Neuronal stem cell (in vitro differentiated cells): ENCODE data around the gene RHOT1.

ENCODE experiments used
- DNase-seq: peaks from one replicate; pipeline ENCODE4 v3.0.0-alpha.2; 2013; ENCODE audit warnings: low spot score
- H2AFZ ChIP-seq: one replicate; pipeline ENCODE4 v1.6.1; 2013; ENCODE audit warnings: mild to moderate bottlenecking, low read length, inconsistent platforms
- H2AK5ac ChIP-seq: 2 replicates; pipeline ENCODE4 v1.6.1; 2013; ENCODE audit warnings: low read depth, mild to moderate bottlenecking, inconsistent platforms, low read length, moderate library complexity, mixed read lengths
- H2BK120ac ChIP-seq: 2 replicates; pipeline ENCODE4 v1.6.1; 2013; ENCODE audit warnings: low read depth, mild to moderate bottlenecking, inconsistent platforms, low read length, moderate library complexity, mixed read lengths
- H2BK12ac ChIP-seq: one replicate; pipeline ENCODE4 v1.6.1; 2013; ENCODE audit warnings: low read length, inconsistent platforms
- H2BK15ac ChIP-seq: 2 replicates; pipeline ENCODE4 v1.6.1; 2013; ENCODE audit warnings: mild to moderate bottlenecking, low read length, inconsistent platforms, mixed read lengths
- H2BK5ac ChIP-seq: one replicate; pipeline ENCODE4 v1.6.1; 2013; ENCODE audit warnings: inconsistent platforms, mild to moderate bottlenecking, low read length, moderate library complexity
- H3K14ac ChIP-seq: one replicate; pipeline ENCODE4 v1.6.1; 2013; ENCODE audit warnings: low read length, inconsistent platforms
- H3K18ac ChIP-seq: 2 replicates; pipeline ENCODE4 v1.6.1; 2013; ENCODE audit warnings: low read length, inconsistent platforms
- H3K23ac ChIP-seq: 2 replicates; pipeline ENCODE4 v1.6.1; 2013; ENCODE audit warnings: low read depth, mild to moderate bottlenecking, mixed read lengths, low read length, inconsistent platforms; ENCODE audit not compliant: poor library complexity
- H3K27ac ChIP-seq: replicated peaks from 3 replicates; pipeline ENCODE4 v1.5.1; 2013; ENCODE audit warnings: low read length, inconsistent platforms
- H3K27me3 ChIP-seq, 3 experiments: 2 replicates each; pipeline ENCODE4 v1.6.1; 2013; ENCODE audit warnings: low read length in 3 of 3, mild to moderate bottlenecking in 2 of 3, inconsistent platforms in 1 of 3, low read depth in 1 of 3, mixed read lengths in 1 of 3, moderate library complexity in 1 of 3; ENCODE audit not compliant: control insufficient read depth in 3 of 3, insufficient read depth in 3 of 3
- H3K36me3 ChIP-seq, 2 donors: replicated peaks in 1 of 2; 2 replicates each; pipeline ENCODE4 v1.6.1; 2013; ENCODE audit warnings: low read length in 2 of 2; ENCODE audit not compliant: control insufficient read depth in 2 of 2, insufficient read depth in 2 of 2
- H3K4ac ChIP-seq: 2 replicates; pipeline ENCODE4 v1.6.1; 2013; ENCODE audit warnings: inconsistent platforms, mild to moderate bottlenecking, low read length, moderate library complexity
- H3K4me1 ChIP-seq, 2 donors: 1 replicate in 1 of 2; 2 replicates in 1 of 2; pipeline ENCODE4 v1.6.1; 2013; ENCODE audit warnings: low read length in 2 of 2, low read depth in 1 of 2; ENCODE audit not compliant: control insufficient read depth in 2 of 2, insufficient read depth in 1 of 2
- H3K4me2 ChIP-seq: one replicate; pipeline ENCODE4 v1.6.1; 2013; ENCODE audit warnings: mild to moderate bottlenecking, low read length, inconsistent platforms; ENCODE audit not compliant: insufficient read depth, poor library complexity, severe bottlenecking
- H3K4me3 ChIP-seq, 2 donors: 2 replicates each; pipeline ENCODE4 v1.5.1; 2013; ENCODE audit warnings: low read length in 2 of 2, mild to moderate bottlenecking in 2 of 2, inconsistent platforms in 1 of 2, moderate library complexity in 1 of 2
- H3K79me1 ChIP-seq: one replicate; pipeline ENCODE4 v1.6.1; 2013; ENCODE audit warnings: low read depth, mild to moderate bottlenecking, inconsistent platforms, low read length, moderate library complexity
- H3K9ac ChIP-seq: one replicate; pipeline ENCODE4 v1.6.1; 2013; ENCODE audit warnings: mild to moderate bottlenecking, low read depth, low read length, inconsistent platforms; ENCODE audit not compliant: poor library complexity
- H3K9me3 ChIP-seq, 2 donors: replicated peaks in 1 of 2; 2 replicates each; pipeline versions ENCODE3 to v1.6.1; 2013; ENCODE audit warnings: low read length in 2 of 2, mild to moderate bottlenecking in 2 of 2, inconsistent platforms in 1 of 2, low read depth in 1 of 2, mixed read lengths in 1 of 2, moderate library complexity in 1 of 2; ENCODE audit not compliant: control insufficient read depth in 2 of 2, insufficient read depth in 1 of 2
- H4K8ac ChIP-seq: one replicate; pipeline ENCODE4 v1.6.1; 2013; ENCODE audit warnings: low read depth, mild to moderate bottlenecking, inconsistent platforms, low read length, moderate library complexity
- H4K91ac ChIP-seq: one replicate; pipeline ENCODE4 v1.6.1; 2013; ENCODE audit warnings: low read length, low read depth, mild to moderate bottlenecking, inconsistent platforms; ENCODE audit not compliant: poor library complexity
- whole genome bisulfite sequencing, 2 donors: extraction: QIAGEN DNeasy Blood & Tissue Kit; methylation state at CpG; one replicate each; pipeline ENCODE4 v1.1.7; 2013; ENCODE audit warnings: missing lambda C conversion rate in 2 of 2, mixed read lengths in 1 of 2; ENCODE audit not compliant: insufficient read length in 2 of 2, insufficient replicate concordance in 1 of 2; ENCODE audit errors: extremely low coverage in 2 of 2; 5-methylcytosine and 5-hydroxymethylcytosine counted together

Gene RHOT1

GRCh38 chr17:32192379-32192778, 50.1 kb downstream of the RHOT1 start:
- Histone ChIP-seq H3K14ac (no peak overlapping the region), H3K9me3 (no peaks in the 10 kb centered on the region), H3K9ac (no peak overlapping the region), H2AFZ (no peak overlapping the region), H3K27me3 (no peaks in the 10 kb centered on the region), H3K4me3 (no peak overlapping the region), H4K8ac (no peak overlapping the region), H4K91ac (no peak overlapping the region), H3K18ac (no peak overlapping the region), H3K36me3 (peaks cover 4 to 58% of the 10 kb centered on the region in 2 donors), H2BK12ac (no peak overlapping the region), H3K4ac (no peak overlapping the region), H2BK120ac (no peak overlapping the region), H2AK5ac (no peak overlapping the region), H3K23ac (no peak overlapping the region), H3K27ac (no peak overlapping the region), H2BK5ac (no peak overlapping the region), H3K4me1 (no peaks in the 10 kb centered on the region), H3K79me1 (no peaks in the 10 kb centered on the region), H2BK15ac (no peak overlapping the region), H3K4me2 (no peak overlapping the region)
- DNase-seq = no peak
- WGBS, 2 donors = no CpG with 5 or more reads among the region's 6 CpGs

- DNase-seq = no peak
- Histone ChIP-seq H3K4me3 (no peak overlapping the region), H2AFZ (no peak overlapping the region), H3K9me3 (no peaks in the 10 kb centered on the region), H3K4me1 (no peaks in the 10 kb centered on the region), H4K91ac (no peak overlapping the region), H3K36me3 (peaks cover 10 to 92% of the 10 kb centered on the region in 2 donors), H3K4me2 (no peak overlapping the region), H4K8ac (no peak overlapping the region), H3K18ac (no peak overlapping the region), H2BK5ac (no peak overlapping the region), H3K23ac (no peak overlapping the region), H2BK12ac (no peak overlapping the region), H3K4ac (no peak overlapping the region), H3K14ac (no peak overlapping the region), H2BK15ac (no peak overlapping the region), H3K9ac (no peak overlapping the region), H3K27me3 (no peaks in the 10 kb centered on the region), H2AK5ac (no peak overlapping the region), H2BK120ac (no peak overlapping the region), H3K79me1 (no peaks in the 10 kb centered on the region), H3K27ac (no peak overlapping the region)
- no CpG with 5 or more reads among the region's 1 CpG for WGBS, 2 donors
Observed at GRCh38 chr17:32197987-32198386, 55.7 kb downstream of the RHOT1 start.

GRCh38 chr17:32206861-32207260, 64.6 kb downstream of the RHOT1 start:
- Histone ChIP-seq H3K14ac (no peak overlapping the region), H3K18ac (no peak overlapping the region), H2AK5ac (no peak overlapping the region), H3K4me3 (no peak overlapping the region), H3K79me1 (no peaks in the 10 kb centered on the region), H4K91ac (no peak overlapping the region), H4K8ac (no peak overlapping the region), H3K23ac (no peak overlapping the region), H2BK120ac (no peak overlapping the region), H2BK12ac (no peak overlapping the region), H3K4ac (no peak overlapping the region), H3K9ac (no peak overlapping the region), H3K4me1 (no peaks in the 10 kb centered on the region), H3K36me3 (peaks cover 7 to 89% of the 10 kb centered on the region in 2 donors), H2BK15ac (no peak overlapping the region), H3K4me2 (no peak overlapping the region), H3K27me3 (no peaks in the 10 kb centered on the region), H3K9me3 (no peaks in the 10 kb centered on the region), H3K27ac (no peak overlapping the region), H2BK5ac (no peak overlapping the region), H2AFZ (no peak overlapping the region)
- no peak for DNase-seq
- no CpG with 5 or more reads among the region's 2 CpGs for WGBS, 2 donors

GRCh38 chr17:32208436-32208835, 66.1 kb downstream of the RHOT1 start:
- Histone ChIP-seq H3K4ac (no peak overlapping the region), H2BK12ac (no peak overlapping the region), H3K23ac (no peak overlapping the region), H3K79me1 (no peaks in the 10 kb centered on the region), H3K27me3 (no peaks in the 10 kb centered on the region), H2AFZ (no peak overlapping the region), H3K9me3 (no peaks in the 10 kb centered on the region), H2BK5ac (no peak overlapping the region), H3K4me2 (no peak overlapping the region), H2BK120ac (no peak overlapping the region), H3K9ac (no peak overlapping the region), H3K14ac (no peak overlapping the region), H4K91ac (no peak overlapping the region), H2AK5ac (no peak overlapping the region), H3K18ac (no peak overlapping the region), H3K27ac (no peak overlapping the region), H3K4me1 (no peaks in the 10 kb centered on the region), H2BK15ac (no peak overlapping the region), H3K4me3 (no peak overlapping the region), H3K36me3 (peaks cover 5 to 88% of the 10 kb centered on the region in 2 donors), H4K8ac (no peak overlapping the region)
- DNase-seq = no peak
